ENCODE data around the gene TPO. TPM values are rescaled to one million over a fixed set of nuclear protein-coding genes. Genes with fewer than 3 reads are reported as not detected.
"Not testable (repeated sequence)": the region's sequence is repeated elsewhere in the genome, so short reads cannot be mapped to it uniquely, and the experiment has no call there.

Gene TPO
- total RNA-seq, 1 donor from 2014 or later = not detected

DNA sequence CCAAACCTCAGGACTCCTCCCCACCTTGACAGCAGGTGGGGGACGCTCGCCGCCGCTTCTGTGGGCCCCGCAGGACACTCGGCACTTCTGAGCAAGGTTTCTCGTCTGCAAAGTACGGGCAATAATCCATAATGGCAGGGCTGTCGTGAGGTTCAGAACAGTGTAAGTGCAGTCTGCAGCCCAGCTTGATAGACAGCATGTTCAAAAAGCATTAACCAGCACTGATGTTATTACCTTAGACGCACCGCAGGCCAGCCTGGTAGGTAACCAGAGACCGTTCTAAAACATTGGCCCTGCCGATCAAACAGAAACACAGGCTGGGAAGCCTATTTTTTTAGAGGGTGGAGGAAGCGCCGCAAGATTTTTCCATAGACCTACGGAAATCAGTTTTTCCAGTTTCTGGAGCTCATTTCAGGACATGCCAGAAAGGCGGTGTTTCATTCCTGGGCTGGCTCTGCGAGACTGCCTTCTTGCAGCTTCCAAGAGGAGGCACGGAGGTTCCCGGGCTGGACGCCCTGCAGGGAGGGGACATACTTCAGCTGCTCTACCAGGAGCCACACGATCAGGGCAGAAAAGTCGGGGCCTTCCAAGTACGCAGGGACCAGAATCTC lies 148.7 kb downstream of the TPO start:
- TF ChIP-seq, protein P1, sequence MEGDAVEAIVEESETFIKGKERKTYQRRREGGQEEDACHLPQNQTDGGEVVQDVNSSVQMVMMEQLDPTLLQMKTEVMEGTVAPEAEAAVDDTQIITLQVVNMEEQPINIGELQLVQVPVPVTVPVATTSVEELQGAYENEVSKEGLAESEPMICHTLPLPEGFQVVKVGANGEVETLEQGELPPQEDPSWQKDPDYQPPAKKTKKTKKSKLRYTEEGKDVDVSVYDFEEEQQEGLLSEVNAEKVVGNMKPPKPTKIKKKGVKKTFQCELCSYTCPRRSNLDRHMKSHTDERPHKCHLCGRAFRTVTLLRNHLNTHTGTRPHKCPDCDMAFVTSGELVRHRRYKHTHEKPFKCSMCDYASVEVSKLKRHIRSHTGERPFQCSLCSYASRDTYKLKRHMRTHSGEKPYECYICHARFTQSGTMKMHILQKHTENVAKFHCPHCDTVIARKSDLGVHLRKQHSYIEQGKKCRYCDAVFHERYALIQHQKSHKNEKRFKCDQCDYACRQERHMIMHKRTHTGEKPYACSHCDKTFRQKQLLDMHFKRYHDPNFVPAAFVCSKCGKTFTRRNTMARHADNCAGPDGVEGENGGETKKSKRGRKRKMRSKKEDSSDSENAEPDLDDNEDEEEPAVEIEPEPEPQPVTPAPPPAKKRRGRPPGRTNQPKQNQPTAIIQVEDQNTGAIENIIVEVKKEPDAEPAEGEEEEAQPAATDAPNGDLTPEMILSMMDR (IDR thresholded peaks at IDR 0.05; ENCODE audit: unreplicated experiment) = no peak
- Mint-ChIP-seq H3K9me3 (no peaks in the 10 kb centered on the region), H3K27me3 (ENCODE audit: low read depth) (no peaks in the 10 kb centered on the region), H3K4me1 (peaks cover 15% of the 10 kb centered on the region), H3K36me3 (no peaks in the 10 kb centered on the region), H3K4me3 (no peak overlapping the region), H3K27ac (no peak overlapping the region)
- DNase-seq (ENCODE audit: low spot score in 2 of 2, unreplicated experiment in 2 of 2) = no peak

DNA sequence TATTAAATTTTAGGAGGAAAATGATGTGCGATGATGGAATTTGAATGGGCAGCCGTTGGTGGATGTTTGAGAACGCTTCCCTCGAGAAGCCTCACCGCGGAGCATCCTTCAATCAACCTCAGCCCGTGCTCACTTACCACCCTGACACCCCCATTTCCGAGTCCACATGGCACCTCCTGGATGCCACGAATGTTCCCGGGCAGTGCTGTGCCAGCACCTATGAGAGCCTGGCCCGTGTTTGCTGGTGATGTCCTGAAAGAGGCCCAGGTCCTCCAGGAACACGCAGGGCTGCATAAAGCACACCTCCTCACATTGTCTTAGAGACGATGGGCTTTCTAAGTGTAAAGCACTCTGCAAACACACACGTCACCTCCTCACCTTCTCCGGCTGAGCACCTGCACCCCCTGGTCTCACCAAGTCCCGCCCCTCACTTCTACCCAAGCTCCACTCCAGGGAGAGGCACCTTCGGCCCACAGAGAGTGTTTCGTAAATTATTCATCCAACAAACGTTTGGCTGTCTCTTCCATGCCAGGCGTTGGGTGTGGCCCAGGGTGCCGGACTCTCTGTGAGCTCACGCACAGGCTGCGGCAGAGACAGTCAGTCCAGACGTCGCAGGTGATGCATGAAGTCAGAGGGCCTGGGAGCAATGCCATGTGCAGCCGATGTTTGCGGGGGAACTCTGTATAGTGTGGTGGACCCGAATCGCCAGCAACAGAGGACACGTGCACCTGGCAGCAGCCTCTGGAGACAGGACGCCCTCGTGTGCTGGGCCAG lies 150.0 kb downstream of the TPO start:
- peaks cover 2% of the 10 kb centered on the region for H3K36me3 Mint-ChIP-seq
- H3K4me3 Mint-ChIP-seq = no peak overlapping the region
- H3K27me3 Mint-ChIP-seq (ENCODE audit: low read depth) = no peaks in the 10 kb centered on the region
- no peak overlapping the region for H3K27ac Mint-ChIP-seq
- H3K9me3 Mint-ChIP-seq = peaks cover 5% of the 10 kb centered on the region
- no peak for DNase-seq (ENCODE audit: low spot score in 2 of 2, unreplicated experiment in 2 of 2)
- TF ChIP-seq, protein P1 (IDR thresholded peaks at IDR 0.05; ENCODE audit: unreplicated experiment) = no peak
- H3K4me1 Mint-ChIP-seq = peaks cover 15% of the 10 kb centered on the region

DNA sequence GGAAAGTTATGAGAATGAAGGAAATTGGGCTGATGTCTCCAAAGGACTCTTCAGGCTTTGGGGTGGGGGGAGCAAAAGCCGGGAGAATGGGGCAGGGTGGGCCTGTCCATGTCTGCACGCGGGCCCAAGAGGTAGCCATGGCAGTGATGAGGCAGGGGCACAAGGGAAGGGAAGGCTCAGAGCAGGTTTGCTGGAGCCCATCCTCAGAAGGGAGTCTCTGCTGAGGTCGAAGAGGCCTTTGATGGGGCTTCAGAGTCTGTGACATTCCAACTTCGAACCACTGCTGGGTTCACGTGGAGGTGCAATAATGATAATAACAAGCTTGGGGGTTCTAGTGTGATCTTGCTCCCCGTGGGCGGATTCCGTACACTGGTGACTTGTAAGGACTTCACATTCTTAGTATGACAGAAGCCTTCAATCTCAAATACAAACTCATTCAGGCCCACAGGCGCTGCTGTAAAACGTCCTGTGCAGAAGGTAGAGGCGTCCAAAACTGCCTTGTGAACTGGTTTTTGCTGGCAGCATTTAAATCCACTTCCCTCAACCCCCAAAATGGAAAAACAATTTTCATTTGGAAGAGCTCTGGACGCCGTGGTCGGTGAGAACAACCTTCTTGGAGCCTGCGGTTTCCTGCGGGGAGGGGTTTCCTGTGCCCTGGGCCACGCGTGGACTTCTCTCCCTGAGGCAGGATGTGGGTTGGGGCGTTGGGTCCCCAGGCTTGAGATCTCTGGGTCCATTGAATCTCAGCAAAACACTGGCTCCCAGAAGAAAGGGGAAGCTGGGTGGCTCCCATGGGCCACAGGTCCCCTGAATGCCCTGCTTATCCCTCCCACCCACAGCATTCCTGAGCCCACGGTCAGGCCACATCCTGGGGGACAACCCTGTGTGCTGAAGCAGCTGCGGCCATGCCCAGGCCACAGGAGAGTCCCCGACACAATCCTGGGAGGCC lies 151.0 kb downstream of the TPO start:
- H3K27ac Mint-ChIP-seq = no peak overlapping the region
- H3K27me3 Mint-ChIP-seq (ENCODE audit: low read depth) = no peaks in the 10 kb centered on the region

DNA sequence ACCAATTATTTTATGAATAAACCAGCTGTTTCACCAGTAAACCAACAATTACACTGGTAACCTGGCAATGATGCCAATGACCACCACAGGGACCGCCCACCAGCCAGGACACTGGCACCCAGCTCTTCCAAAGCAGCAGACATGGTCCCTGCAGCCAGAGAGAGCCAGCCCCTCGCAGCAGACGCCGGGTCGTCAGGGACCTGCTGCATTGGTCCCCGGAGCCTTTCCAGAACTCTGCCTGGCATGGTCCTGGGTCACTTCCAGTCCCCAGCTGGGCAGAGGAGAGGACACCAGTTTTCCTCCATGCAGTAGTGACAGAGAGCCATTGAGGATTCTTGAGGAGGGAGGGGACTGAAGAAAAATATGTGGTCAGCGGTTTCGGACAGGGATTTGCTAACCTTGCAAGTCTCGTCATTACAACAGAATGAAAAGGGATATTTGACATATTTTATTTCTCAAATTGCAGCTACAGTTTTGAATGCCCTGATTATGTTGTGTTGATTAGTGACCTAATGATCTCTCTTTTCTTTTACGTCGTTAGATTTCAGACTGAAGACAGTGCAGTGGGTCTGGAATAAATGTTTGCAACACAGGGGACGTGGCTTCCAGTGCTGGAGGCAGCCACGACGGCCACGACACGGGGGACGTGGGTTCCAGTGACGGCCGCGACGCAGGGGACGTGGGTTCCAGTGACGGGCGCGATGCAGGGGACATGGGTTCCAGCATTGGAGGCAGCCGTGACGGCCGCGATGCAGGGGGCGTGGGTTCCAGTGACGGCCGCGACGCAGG lies 154.5 kb downstream of the TPO start:
- peaks cover 7% of the 10 kb centered on the region for H3K27me3 Mint-ChIP-seq (ENCODE audit: low read depth)
- H3K36me3 Mint-ChIP-seq = peaks cover 2% of the 10 kb centered on the region
- H3K9me3 Mint-ChIP-seq = peaks cover 5% of the 10 kb centered on the region
- DNase-seq (ENCODE audit: low spot score in 2 of 2, unreplicated experiment in 2 of 2) = no peak
- no peaks in the 10 kb centered on the region for H3K4me1 Mint-ChIP-seq
- no peak overlapping the region for H3K27ac Mint-ChIP-seq
- TF ChIP-seq, protein P1 (IDR thresholded peaks at IDR 0.05; ENCODE audit: unreplicated experiment) = no peak
- no peak overlapping the region for H3K4me3 Mint-ChIP-seq

More for the DNA sequence above, 151.0 kb downstream of the TPO start:
- Mint-ChIP-seq H3K36me3 (peaks cover 2% of the 10 kb centered on the region), H3K4me1 (peaks cover 15% of the 10 kb centered on the region), H3K4me3 (no peak overlapping the region), H3K9me3 (peaks cover 5% of the 10 kb centered on the region)
- no peak for DNase-seq (ENCODE audit: low spot score in 2 of 2, unreplicated experiment in 2 of 2)
- TF ChIP-seq, protein P1 (IDR thresholded peaks at IDR 0.05; ENCODE audit: unreplicated experiment) = no peak

DNA sequence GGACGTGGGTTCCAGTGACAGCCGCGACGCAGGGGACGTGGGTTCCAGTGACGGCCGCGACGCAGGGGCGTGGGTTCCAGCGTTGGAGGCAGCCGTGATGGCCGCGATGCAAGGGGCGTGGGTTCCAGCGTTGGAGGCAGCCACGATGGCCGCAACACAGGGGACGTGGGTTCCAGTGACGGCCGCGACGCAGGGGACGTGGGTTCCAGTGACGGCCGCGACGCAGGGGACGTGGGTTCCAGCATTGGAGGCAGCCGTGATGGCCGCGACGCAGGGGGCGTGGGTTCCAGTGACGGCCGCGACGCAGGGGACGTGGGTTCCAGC lies 155.0 kb downstream of the TPO start:
- H3K36me3 Mint-ChIP-seq; H3K9me3 Mint-ChIP-seq; H3K4me1 Mint-ChIP-seq; H3K4me3 Mint-ChIP-seq; DNase-seq (ENCODE audit: low spot score in 2 of 2, unreplicated experiment in 2 of 2); H3K27ac Mint-ChIP-seq: not testable (repeated sequence)
- H3K27me3 Mint-ChIP-seq (ENCODE audit: low read depth) = peaks cover 11% of the 10 kb centered on the region
